ENCODE data around the gene ANKH. TPM values are rescaled to one million over a fixed set of nuclear protein-coding genes. Genes with fewer than 3 reads are reported as not detected.
"Not testable (repeated sequence)": the region's sequence is repeated elsewhere in the genome, so short reads cannot be mapped to it uniquely, and the experiment has no call there.

The ANKH gene
- total and polyA plus RNA-seq, 4 donors = 9.3 to 57.1 (median 37.4) TPM

GRCh38 chr5:14849516-14850294 lies 21.9 kb downstream of the ANKH start:
- peaks cover 0 to 7% (median 1%) of the 10 kb centered on the region in 4 donors for H3K36me3 ChIP-seq (ENCODE audit: control insufficient read depth in 4 of 4, insufficient read depth in 3 of 4, low read depth in 1 of 4, low read length in 3 of 4)
- TF ChIP-seq RAD21 (IDR thresholded peaks at IDR 0.05) (no peak), HNF4A (conservative IDR thresholded peaks at IDR 0.05) (no peak), MAX (IDR thresholded peaks at IDR 0.05) (no peak), ATF3 (IDR thresholded peaks at IDR 0.05) (no peak), HNF4G (IDR thresholded peaks at IDR 0.05) (no peak), NR2F2 (IDR thresholded peaks at IDR 0.05) (no peak), TAF1 (conservative IDR thresholded peaks at IDR 0.05) (no peak), FOXA1 (IDR thresholded peaks at IDR 0.05) (no peak), ZBTB33 (IDR thresholded peaks at IDR 0.05) (no peak), YY1 (IDR thresholded peaks at IDR 0.05) (no peak), GABPA (IDR thresholded peaks at IDR 0.05 in 1 of 2, conservative IDR thresholded peaks at IDR 0.05 in 1 of 2) (no peak), EGR1 (IDR thresholded peaks at IDR 0.05; ENCODE audit: low read depth in 2 of 2) (no peak), FOXA2 (IDR thresholded peaks at IDR 0.05) (no peak), SP1 (IDR thresholded peaks at IDR 0.05) (no peak), RXRA (IDR thresholded peaks at IDR 0.05) (no peak), CTCF (IDR thresholded peaks at IDR 0.05; ENCODE audit: low read depth, low read length, missing input control) (no peak), REST (IDR thresholded peaks at IDR 0.05) (no peak), JUND (IDR thresholded peaks at IDR 0.05) (no peak)
- H3K27ac ChIP-seq (ENCODE audit: low read depth in 1 of 2, low read length in 2 of 2) = no peak overlapping the region
- no peak overlapping the region for H3K4me3 ChIP-seq (ENCODE audit: low read depth in 1 of 3, low read length in 3 of 3)
- no peaks in the 10 kb centered on the region for H3K9me3 ChIP-seq (ENCODE audit: control insufficient read depth in 4 of 4, low read length in 3 of 4)
- WGBS = 94% methylated on average over 14 of the region's 14 CpGs
- DNase-seq (ENCODE audit: low spot score) = no peak
- H3K4me1 ChIP-seq (ENCODE audit: control insufficient read depth in 4 of 4, insufficient read depth in 4 of 4, low read length in 3 of 4) = no peaks in the 10 kb centered on the region
- no peaks in the 10 kb centered on the region for H3K27me3 ChIP-seq (ENCODE audit: control insufficient read depth in 4 of 4, insufficient read depth in 4 of 4, low read length in 3 of 4)
- no peak overlapping the region for H3K9ac ChIP-seq (ENCODE audit: low read depth in 1 of 2, low read length in 2 of 2)

- H3K36me3 ChIP-seq (ENCODE audit: control insufficient read depth in 4 of 4, insufficient read depth in 3 of 4, low read depth in 1 of 4, low read length in 3 of 4); H3K4me3 ChIP-seq (ENCODE audit: low read depth in 1 of 3, low read length in 3 of 3); DNase-seq (ENCODE audit: low spot score); H3K27me3 ChIP-seq (ENCODE audit: control insufficient read depth in 4 of 4, insufficient read depth in 4 of 4, low read length in 3 of 4); H3K27ac ChIP-seq (ENCODE audit: low read depth in 1 of 2, low read length in 2 of 2); H3K4me1 ChIP-seq (ENCODE audit: control insufficient read depth in 4 of 4, insufficient read depth in 4 of 4, low read length in 3 of 4); H3K9ac ChIP-seq (ENCODE audit: low read depth in 1 of 2, low read length in 2 of 2); H3K9me3 ChIP-seq (ENCODE audit: control insufficient read depth in 4 of 4, low read length in 3 of 4): not testable (repeated sequence)
- WGBS = 85% methylated on average over 3 of the region's 3 CpGs
Measured at GRCh38 chr5:14848942-14849341, 22.6 kb downstream of the ANKH start.
